Neural cell (in vitro differentiated cells): ENCODE results near the gene CTDP1. TPM values are rescaled to one million over a fixed set of nuclear protein-coding genes. Genes with fewer than 3 reads are reported as not detected.

Source experiments
- H2AFZ ChIP-seq: fragments of 200-600, 300-800 bp; sonication (generic), shearing (Covaris generic); 2 replicates; pipeline ENCODE4 v1.6.0; 2014; ENCODE audit warnings: low read depth, mild to moderate bottlenecking, antibody characterized with exemption, low read length, moderate library complexity
- H3F3A ChIP-seq: fragments of 200-600 bp; shearing (Covaris generic); 2 replicates; pipeline ENCODE4 v1.6.1; 2016; ENCODE audit warnings: mild to moderate bottlenecking, moderate library complexity, mixed read lengths, antibody characterized with exemption, low read length; ENCODE audit not compliant: insufficient read depth, poor library complexity, severe bottlenecking
- H3K27ac ChIP-seq: fragments of 200-600, 300-800 bp; sonication (generic), shearing (Covaris generic); 2 replicates; pipeline ENCODE4 v1.5.1; 2014; ENCODE audit warnings: mild to moderate bottlenecking, low read length, moderate library complexity
- H3K27me3 ChIP-seq: fragments of 300-800, 200-600 bp; sonication (generic), shearing (Covaris generic); 2 replicates; pipeline ENCODE4 v1.6.0; 2014; ENCODE audit warnings: mild to moderate bottlenecking, low read depth, low read length, moderate library complexity; ENCODE audit not compliant: insufficient read depth
- H3K36me3 ChIP-seq: fragments of 300-800, 200-600 bp; sonication (generic), shearing (Covaris generic); 2 replicates; pipeline ENCODE4 v1.5.1; 2014; ENCODE audit warnings: mild to moderate bottlenecking, antibody characterized with exemption, low read length, moderate library complexity; ENCODE audit not compliant: insufficient read depth
- H3K4me2 ChIP-seq: fragments of 300-800, 200-600 bp; sonication (generic), shearing (Covaris generic); 2 replicates; pipeline ENCODE4 v1.6.0; 2014; ENCODE audit warnings: mild to moderate bottlenecking, low read length
- H3K4me3 ChIP-seq: fragments of 300-800, 200-600 bp; sonication (generic), shearing (Covaris generic); 2 replicates; pipeline ENCODE4 v1.5.1; 2014; ENCODE audit warnings: mild to moderate bottlenecking, low read length, moderate library complexity
- H3K79me2 ChIP-seq: fragments of 200-600 bp; shearing (Covaris generic); replicated peaks from 2 replicates; pipeline ENCODE4 v1.6.0; 2014; ENCODE audit warnings: mild to moderate bottlenecking, low read length, moderate library complexity; ENCODE audit not compliant: insufficient read depth
- H3K9ac ChIP-seq: fragments of 300-800, 200-600 bp; sonication (generic), shearing (Covaris generic); 2 replicates; pipeline ENCODE4 v1.6.1; 2016; ENCODE audit warnings: mild to moderate bottlenecking, low read length, mixed read lengths
- H3K9me2 ChIP-seq: fragments of 200-600 bp; shearing (Covaris generic); 2 replicates; pipeline ENCODE4 v1.6.1; 2016; ENCODE audit warnings: mild to moderate bottlenecking, low read length, mixed read lengths; ENCODE audit not compliant: insufficient read depth
- H3K9me3 ChIP-seq: fragments of 200-600, 300-800 bp; sonication (generic), shearing (Covaris generic); 2 replicates; pipeline ENCODE4 v1.6.1; 2016; ENCODE audit warnings: mild to moderate bottlenecking, mixed run types, low read length, moderate library complexity, mixed read lengths
- H4K20me1 ChIP-seq: fragments of 200-600 bp; shearing (Covaris generic); 2 replicates; pipeline ENCODE4 v1.6.1; 2016; ENCODE audit warnings: mild to moderate bottlenecking, mixed run types; ENCODE audit not compliant: insufficient read depth
- CTCF ChIP-seq: fragments of 450-650 bp; IDR thresholded peaks from 2 replicates; pipeline ENCODE4 v1.5.1; 2014; ENCODE audit warnings: antibody characterized with exemption, mild to moderate bottlenecking, moderate library complexity; ENCODE audit not compliant: poor library complexity, severe bottlenecking
- EP300 ChIP-seq: fragments of 450-650 bp; conservative IDR thresholded peaks from 2 replicates; pipeline ENCODE4 v1.6.1; 2014; ENCODE audit warnings: antibody characterized with exemption, mild to moderate bottlenecking, moderate library complexity; ENCODE audit not compliant: poor library complexity, severe bottlenecking
- EZH2 ChIP-seq: fragments of 200-600, 300-800 bp; shearing (Covaris generic), sonication (generic); IDR thresholded peaks from 2 replicates; pipeline ENCODE4 v1.6.1; 2014; ENCODE audit warnings: antibody characterized with exemption, low read length, borderline replicate concordance, mild to moderate bottlenecking; ENCODE audit not compliant: insufficient read depth, poor library complexity, severe bottlenecking
- MXI1 ChIP-seq: fragments of 450-650 bp; conservative IDR thresholded peaks from 2 replicates; pipeline ENCODE4 v1.6.1; 2014; ENCODE audit warnings: antibody characterized with exemption, mild to moderate bottlenecking; ENCODE audit not compliant: poor library complexity, severe bottlenecking
- POLR2AphosphoS5 ChIP-seq: IDR thresholded peaks from 2 replicates; pipeline ENCODE4 v1.6.1; 2012
- RAD21 ChIP-seq: fragments of 450-650 bp; conservative IDR thresholded peaks from 2 replicates; pipeline ENCODE4 v1.6.1; 2014; ENCODE audit warnings: antibody characterized with exemption, mild to moderate bottlenecking, moderate library complexity
- SMC3 ChIP-seq: fragments of 450-650 bp; conservative IDR thresholded peaks from 2 replicates; pipeline ENCODE4 v1.6.1; 2014; ENCODE audit warnings: antibody characterized with exemption, mild to moderate bottlenecking, moderate library complexity; ENCODE audit not compliant: poor library complexity
- TAF1 ChIP-seq: IDR thresholded peaks from 2 replicates; pipeline ENCODE4 v1.6.1; 2012; ENCODE audit warnings: low read depth
- polyA plus RNA-seq: library from polyadenylated mRNA; depleted of rRNA; stranded (reverse); fragments of >200 nt; gene quantifications from 2 replicates; pipeline ENCODE4 v1.2.3, GENCODE V29; 2014
- TF ChIP-seq, protein P1 (sequence below): IDR thresholded peaks from 2 replicates; pipeline ENCODE4 v1.6.1; 2012; ENCODE audit warnings: borderline replicate concordance

Gene CTDP1
- polyA plus RNA-seq, 1 donor from 2014 or later, result 22.3 TPM

DNA sequence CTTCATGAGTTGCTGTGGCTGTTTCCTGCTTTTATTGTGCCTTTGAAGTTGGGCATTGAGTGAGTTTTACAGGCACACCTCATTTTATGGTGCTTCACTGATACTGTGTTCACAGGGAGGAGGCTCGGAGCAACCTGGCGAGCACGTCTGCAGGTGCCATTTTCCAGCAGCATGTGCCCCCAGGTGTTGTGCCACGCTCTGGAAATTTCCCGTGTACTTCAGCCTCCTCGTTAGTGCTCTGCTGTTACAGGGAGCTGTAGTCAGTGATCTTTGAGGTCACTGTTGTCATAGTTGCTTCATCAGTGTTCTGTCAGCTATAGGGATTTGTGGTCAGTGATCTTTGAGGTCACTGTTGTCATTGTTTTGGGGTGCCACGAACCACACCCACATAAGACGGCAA is 20.1 kb downstream of the CTDP1 start:
- H3K36me3 ChIP-seq, result no peaks in the 10 kb centered on the region

GRCh38 chr18:79702906-79703305 is 23.3 kb downstream of the CTDP1 start:
- Histone ChIP-seq H3K27me3 (no peaks in the 10 kb centered on the region), H3F3A (no peaks in the 10 kb centered on the region), H3K36me3 (no peaks in the 10 kb centered on the region), H3K27ac (no peak overlapping the region), H2AFZ (no peak overlapping the region), H3K9me2 (no peaks in the 10 kb centered on the region), H3K4me3 (no peak overlapping the region), H3K9me3 (no peaks in the 10 kb centered on the region), H3K9ac (no peak overlapping the region), H3K79me2 (no peaks in the 10 kb centered on the region), H4K20me1 (no peaks in the 10 kb centered on the region), H3K4me2 (no peak overlapping the region)
- TF ChIP-seq MXI1 (no peak), CTCF (no peak), SMC3 (no peak), EP300 (no peak), RAD21 (no peak)

More for the DNA sequence above, 20.1 kb downstream of the CTDP1 start:
- H3K4me3 ChIP-seq, result no peak overlapping the region
- H3K27ac ChIP-seq, result no peak overlapping the region
- H4K20me1 ChIP-seq, result no peaks in the 10 kb centered on the region
- H2AFZ ChIP-seq, result no peak overlapping the region
- no peak overlapping the region for H3K4me2 ChIP-seq
- no peaks in the 10 kb centered on the region for H3K27me3 ChIP-seq
- no peaks in the 10 kb centered on the region for H3K9me2 ChIP-seq
- no peaks in the 10 kb centered on the region for H3K9me3 ChIP-seq
- no peak overlapping the region for H3K9ac ChIP-seq
- TF ChIP-seq TAF1, result no peak
- no peak for TF ChIP-seq SMC3
- TF ChIP-seq EZH2, result no peak
- peaks cover 3% of the 10 kb centered on the region for H3K79me2 ChIP-seq
- H3F3A ChIP-seq, result no peaks in the 10 kb centered on the region

GRCh38 chr18:79704631-79705030 is 25.0 kb downstream of the CTDP1 start:
- no peak overlapping the region for H3K9ac ChIP-seq
- TF ChIP-seq MXI1 (no peak), CTCF (no peak), SMC3 (no peak), POLR2AphosphoS5 (no peak), RAD21 (no peak), EZH2 (no peak), EP300 (no peak), TAF1 (no peak)
- TF ChIP-seq, protein P1, sequence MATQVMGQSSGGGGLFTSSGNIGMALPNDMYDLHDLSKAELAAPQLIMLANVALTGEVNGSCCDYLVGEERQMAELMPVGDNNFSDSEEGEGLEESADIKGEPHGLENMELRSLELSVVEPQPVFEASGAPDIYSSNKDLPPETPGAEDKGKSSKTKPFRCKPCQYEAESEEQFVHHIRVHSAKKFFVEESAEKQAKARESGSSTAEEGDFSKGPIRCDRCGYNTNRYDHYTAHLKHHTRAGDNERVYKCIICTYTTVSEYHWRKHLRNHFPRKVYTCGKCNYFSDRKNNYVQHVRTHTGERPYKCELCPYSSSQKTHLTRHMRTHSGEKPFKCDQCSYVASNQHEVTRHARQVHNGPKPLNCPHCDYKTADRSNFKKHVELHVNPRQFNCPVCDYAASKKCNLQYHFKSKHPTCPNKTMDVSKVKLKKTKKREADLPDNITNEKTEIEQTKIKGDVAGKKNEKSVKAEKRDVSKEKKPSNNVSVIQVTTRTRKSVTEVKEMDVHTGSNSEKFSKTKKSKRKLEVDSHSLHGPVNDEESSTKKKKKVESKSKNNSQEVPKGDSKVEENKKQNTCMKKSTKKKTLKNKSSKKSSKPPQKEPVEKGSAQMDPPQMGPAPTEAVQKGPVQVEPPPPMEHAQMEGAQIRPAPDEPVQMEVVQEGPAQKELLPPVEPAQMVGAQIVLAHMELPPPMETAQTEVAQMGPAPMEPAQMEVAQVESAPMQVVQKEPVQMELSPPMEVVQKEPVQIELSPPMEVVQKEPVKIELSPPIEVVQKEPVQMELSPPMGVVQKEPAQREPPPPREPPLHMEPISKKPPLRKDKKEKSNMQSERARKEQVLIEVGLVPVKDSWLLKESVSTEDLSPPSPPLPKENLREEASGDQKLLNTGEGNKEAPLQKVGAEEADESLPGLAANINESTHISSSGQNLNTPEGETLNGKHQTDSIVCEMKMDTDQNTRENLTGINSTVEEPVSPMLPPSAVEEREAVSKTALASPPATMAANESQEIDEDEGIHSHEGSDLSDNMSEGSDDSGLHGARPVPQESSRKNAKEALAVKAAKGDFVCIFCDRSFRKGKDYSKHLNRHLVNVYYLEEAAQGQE, result no peak

More at GRCh38 chr18:79704631-79705030, 25.0 kb downstream of the CTDP1 start:
- no peak overlapping the region for H3K27ac ChIP-seq
- no peaks in the 10 kb centered on the region for H3K79me2 ChIP-seq
- H3K9me3 ChIP-seq, result no peaks in the 10 kb centered on the region
- no peak overlapping the region for H3K4me3 ChIP-seq
- H3K4me2 ChIP-seq, result no peak overlapping the region
- no peaks in the 10 kb centered on the region for H4K20me1 ChIP-seq
- H2AFZ ChIP-seq, result no peak overlapping the region
- H3K9me2 ChIP-seq, result no peaks in the 10 kb centered on the region
- H3K27me3 ChIP-seq, result no peaks in the 10 kb centered on the region
- H3K36me3 ChIP-seq, result no peaks in the 10 kb centered on the region
- H3F3A ChIP-seq, result no peaks in the 10 kb centered on the region
